Measurements from ENCODE around the gene PPP6R2. TPM values are rescaled to one million over a fixed set of nuclear protein-coding genes. Genes with fewer than 3 reads are reported as not detected.

PPP6R2 gene
- total RNA-seq, 2 experiments from 2014 or later: 62.3 to 64.5 TPM

- intact Hi-C loops (cut with micrococcal nuclease; ENCODE audit: unreplicated experiment): loop anchor here (5.0 kb wide), 1 partner anchor 124 kb away; no protein-coding TSS in a partner anchor
- no peak for DNase-seq (ENCODE audit: low spot score)
- Histone ChIP-seq H3K36me3 (ENCODE audit: insufficient read depth, low read length) (no peaks in the 10 kb centered on the region), H2AFZ (ENCODE audit: low read length) (no peak overlapping the region), H3K4me1 (ENCODE audit: insufficient read depth, low read length, poor library complexity, severe bottlenecking) (peaks cover 78% of the 10 kb centered on the region), H3K27ac (ENCODE audit: low read depth, low read length, poor library complexity, severe bottlenecking) (peak overlapping the region; percentile 91), H3K4me2 (ENCODE audit: low read length) (peak overlapping the region; percentile 96), H3K4me3 (ENCODE audit: low read depth, low read length, poor library complexity, severe bottlenecking) (peak overlapping the region; percentile 71), H3K9me2 (ENCODE audit: insufficient read depth, low read length) (no peaks in the 10 kb centered on the region), H4K20me1 (ENCODE audit: insufficient read depth, low read length) (no peaks in the 10 kb centered on the region), H3K9me3 (ENCODE audit: low read length) (no peaks in the 10 kb centered on the region), H3K79me2 (ENCODE audit: insufficient read depth, low read depth, low read length) (no peaks in the 10 kb centered on the region)
- ChIA-PET POLR2A (interaction anchor here (1.2 to 2.6 kb wide), 2 partner anchors 12 to 40 kb away, joined by 4 to 10 read pairs; no protein-coding TSS in a partner anchor), CTCF (ENCODE audit: unreplicated experiment) (interaction anchor here (0.5 to 1.3 kb wide), 4 partner anchors 10 to 22 kb away, joined by 3 read pairs; no protein-coding TSS in a partner anchor)
- TF ChIP-seq, protein P1, sequence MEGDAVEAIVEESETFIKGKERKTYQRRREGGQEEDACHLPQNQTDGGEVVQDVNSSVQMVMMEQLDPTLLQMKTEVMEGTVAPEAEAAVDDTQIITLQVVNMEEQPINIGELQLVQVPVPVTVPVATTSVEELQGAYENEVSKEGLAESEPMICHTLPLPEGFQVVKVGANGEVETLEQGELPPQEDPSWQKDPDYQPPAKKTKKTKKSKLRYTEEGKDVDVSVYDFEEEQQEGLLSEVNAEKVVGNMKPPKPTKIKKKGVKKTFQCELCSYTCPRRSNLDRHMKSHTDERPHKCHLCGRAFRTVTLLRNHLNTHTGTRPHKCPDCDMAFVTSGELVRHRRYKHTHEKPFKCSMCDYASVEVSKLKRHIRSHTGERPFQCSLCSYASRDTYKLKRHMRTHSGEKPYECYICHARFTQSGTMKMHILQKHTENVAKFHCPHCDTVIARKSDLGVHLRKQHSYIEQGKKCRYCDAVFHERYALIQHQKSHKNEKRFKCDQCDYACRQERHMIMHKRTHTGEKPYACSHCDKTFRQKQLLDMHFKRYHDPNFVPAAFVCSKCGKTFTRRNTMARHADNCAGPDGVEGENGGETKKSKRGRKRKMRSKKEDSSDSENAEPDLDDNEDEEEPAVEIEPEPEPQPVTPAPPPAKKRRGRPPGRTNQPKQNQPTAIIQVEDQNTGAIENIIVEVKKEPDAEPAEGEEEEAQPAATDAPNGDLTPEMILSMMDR (conservative IDR thresholded peaks at IDR 0.05; ENCODE audit: low read length): no peak
- TF ChIP-seq EZH2phosphoT487 (IDR thresholded peaks at IDR 0.05; ENCODE audit: borderline replicate concordance, low read depth, low read length): no peak
- BruUV-seq (replicated peaks): no TSS peak
These were observed 26.7 kb upstream of the PPP6R2 start for GRCh38 chr22:50316114-50317065.

DNA sequence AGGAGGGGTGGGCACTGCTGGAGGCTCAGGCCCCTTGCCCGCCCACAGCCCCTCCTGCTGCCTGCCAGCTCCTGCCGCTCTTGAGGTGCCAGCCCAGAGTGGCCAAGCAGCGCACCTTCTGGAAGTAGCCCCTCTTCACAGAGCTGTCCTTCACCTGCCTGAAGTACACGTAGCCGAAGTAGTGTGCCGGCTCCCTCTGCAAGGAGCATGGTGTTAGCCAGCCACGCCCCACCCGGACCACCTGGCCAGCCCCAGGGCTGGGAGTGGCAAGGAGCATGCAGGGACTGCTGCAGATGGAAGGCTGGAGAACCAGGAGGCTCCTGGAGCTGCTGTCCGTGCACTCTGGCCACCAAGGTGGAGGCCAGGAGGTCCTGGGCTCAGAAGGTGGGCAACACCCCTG is 25.9 kb upstream of the PPP6R2 start:
- no peak for DNase-seq (ENCODE audit: low spot score)
- H4K20me1 ChIP-seq (ENCODE audit: insufficient read depth, low read length): no peaks in the 10 kb centered on the region
- H2AFZ ChIP-seq (ENCODE audit: low read length): no peak overlapping the region
- ChIA-PET CTCF (ENCODE audit: unreplicated experiment) (interaction anchor here (0.6 kb wide), 2 partner anchors 41 to 67 kb away, joined by 3 to 6 read pairs; no protein-coding TSS in a partner anchor), POLR2A (interaction anchor here (0.7 to 0.9 kb wide), 2 partner anchors 24 to 66 kb away, joined by 3 read pairs; partner anchors contain the start of gene HDAC10)
- intact Hi-C loops (cut with micrococcal nuclease; ENCODE audit: unreplicated experiment): loop anchor here (5.0 kb wide), 1 partner anchor 125 kb away; no protein-coding TSS in a partner anchor
- TF ChIP-seq, protein P1 (conservative IDR thresholded peaks at IDR 0.05; ENCODE audit: low read length): no peak
- no peak for TF ChIP-seq EZH2phosphoT487 (IDR thresholded peaks at IDR 0.05; ENCODE audit: borderline replicate concordance, low read depth, low read length)
- H3K9me3 ChIP-seq (ENCODE audit: low read length): no peaks in the 10 kb centered on the region
- H3K4me3 ChIP-seq (ENCODE audit: low read depth, low read length, poor library complexity, severe bottlenecking): peak overlapping the region; percentile 61
- peak overlapping the region; percentile 90 for H3K27ac ChIP-seq (ENCODE audit: low read depth, low read length, poor library complexity, severe bottlenecking)
- BruUV-seq (replicated peaks): no TSS peak
- H3K4me1 ChIP-seq (ENCODE audit: insufficient read depth, low read length, poor library complexity, severe bottlenecking): peaks cover 78% of the 10 kb centered on the region
- no peaks in the 10 kb centered on the region for H3K9me2 ChIP-seq (ENCODE audit: insufficient read depth, low read length)
- no peaks in the 10 kb centered on the region for H3K79me2 ChIP-seq (ENCODE audit: insufficient read depth, low read depth, low read length)
- no peaks in the 10 kb centered on the region for H3K36me3 ChIP-seq (ENCODE audit: insufficient read depth, low read length)
- H3K4me2 ChIP-seq (ENCODE audit: low read length): peak overlapping the region; percentile 86
